ENCODE measurements around the gene PTPN4.
"Not testable (repeated sequence)": the region's sequence is repeated elsewhere in the genome, so short reads cannot be mapped to it uniquely, and the experiment has no call there.

Gene PTPN4

DNA sequence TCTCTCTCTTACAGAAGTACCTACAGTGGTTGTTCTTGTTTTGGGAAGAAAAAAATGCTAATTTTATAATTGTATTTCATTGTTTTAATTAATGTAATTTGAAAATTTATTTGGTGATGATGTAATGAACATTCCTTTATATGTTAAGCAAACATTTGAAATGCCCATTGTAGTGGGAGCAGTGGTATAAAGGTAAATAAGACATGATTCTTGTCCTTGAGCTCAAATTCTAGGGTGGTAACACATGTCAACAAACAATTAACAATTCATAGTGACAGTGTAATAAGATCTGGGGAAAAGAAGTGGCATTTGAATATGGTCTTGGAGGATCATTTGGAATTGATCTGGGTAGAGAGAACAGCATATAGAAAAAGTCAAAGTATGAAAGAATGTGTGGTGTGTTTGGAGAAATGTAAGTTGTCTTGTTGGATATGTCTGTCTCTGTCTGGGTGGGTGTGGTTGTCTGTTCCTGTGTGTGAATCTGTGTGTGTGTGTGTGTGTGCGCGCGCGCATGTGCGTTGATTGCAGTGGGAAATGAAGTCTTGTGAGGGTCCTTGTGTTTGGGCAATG, 5.8 kb downstream of the PTPN4 start:
- no peak for DNase-seq

GRCh38 chr2:119766944-119767343, 7.2 kb downstream of the PTPN4 start:
- no peak for DNase-seq

DNA sequence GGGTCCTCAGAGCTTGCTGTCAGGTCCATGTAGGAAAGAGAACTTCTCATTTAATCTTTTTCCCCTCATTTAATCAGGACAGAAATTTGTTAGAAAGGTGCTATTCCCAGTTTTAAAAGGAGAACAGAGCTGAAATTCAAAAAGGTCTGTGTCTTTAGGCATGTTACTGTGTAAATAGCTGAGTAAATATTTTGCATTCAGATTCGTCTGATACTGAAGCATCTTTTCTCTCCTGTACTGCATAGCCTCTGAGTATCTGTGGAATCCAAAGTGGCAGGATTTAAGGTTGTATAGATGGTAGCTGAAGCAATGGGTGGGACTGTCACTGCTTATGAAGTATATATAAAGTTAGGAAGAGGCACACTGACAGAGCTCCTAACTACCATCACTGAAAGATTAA, 9.0 kb downstream of the PTPN4 start:
- DNase-seq = no peak

- DNase-seq = no peak
Observed at GRCh38 chr2:119769645-119770044, 9.9 kb downstream of the PTPN4 start.

GRCh38 chr2:119771331-119771730, 11.6 kb downstream of the PTPN4 start:
- DNase-seq = no peak

- no peak for DNase-seq
Observed at GRCh38 chr2:119772128-119772527, 12.4 kb downstream of the PTPN4 start.

GRCh38 chr2:119772767-119773166, 13.0 kb downstream of the PTPN4 start:
- no peak for DNase-seq

DNA sequence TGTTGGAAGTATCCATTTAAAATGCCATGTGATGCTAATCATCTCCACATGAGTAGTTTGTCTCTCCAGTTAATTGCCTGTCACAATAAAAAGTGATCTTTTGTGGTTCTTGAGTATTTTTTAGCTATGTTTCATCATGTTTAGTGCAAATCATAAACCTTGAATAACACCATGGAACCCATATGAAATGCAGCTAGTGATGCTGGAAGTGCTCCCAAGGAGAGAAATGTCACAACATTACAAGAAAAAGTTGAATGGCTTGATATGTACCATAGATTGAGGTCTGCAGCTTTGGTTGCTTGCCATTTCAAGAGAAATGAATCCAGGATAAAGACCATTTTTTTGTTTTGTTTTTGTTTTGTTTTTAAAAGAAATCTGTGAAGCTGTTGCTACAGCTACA, 14.3 kb downstream of the PTPN4 start:
- no peak for DNase-seq

DNA sequence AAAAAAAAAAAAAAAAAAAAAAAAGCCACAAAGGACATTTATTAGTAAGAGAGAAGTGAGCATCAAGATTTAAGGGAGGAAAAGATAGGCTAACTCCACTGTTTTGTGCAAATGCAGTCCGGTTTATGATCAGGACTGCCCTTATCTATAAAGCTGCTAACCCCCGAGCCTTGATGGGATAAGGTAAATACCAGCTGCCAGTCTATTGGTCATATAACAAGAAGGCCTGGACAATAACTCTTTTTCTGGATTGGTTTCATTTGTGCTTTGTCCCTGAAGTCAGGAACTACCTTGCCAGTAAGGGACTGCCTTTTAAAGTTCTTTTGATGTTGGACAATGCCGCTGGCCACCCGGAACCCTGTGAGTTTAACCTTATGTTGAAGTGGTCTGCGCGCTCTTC, 15.4 kb downstream of the PTPN4 start:
- DNase-seq = no peak

GRCh38 chr2:119782308-119783027, 22.7 kb downstream of the PTPN4 start:
- DNase-seq = no peak

DNA sequence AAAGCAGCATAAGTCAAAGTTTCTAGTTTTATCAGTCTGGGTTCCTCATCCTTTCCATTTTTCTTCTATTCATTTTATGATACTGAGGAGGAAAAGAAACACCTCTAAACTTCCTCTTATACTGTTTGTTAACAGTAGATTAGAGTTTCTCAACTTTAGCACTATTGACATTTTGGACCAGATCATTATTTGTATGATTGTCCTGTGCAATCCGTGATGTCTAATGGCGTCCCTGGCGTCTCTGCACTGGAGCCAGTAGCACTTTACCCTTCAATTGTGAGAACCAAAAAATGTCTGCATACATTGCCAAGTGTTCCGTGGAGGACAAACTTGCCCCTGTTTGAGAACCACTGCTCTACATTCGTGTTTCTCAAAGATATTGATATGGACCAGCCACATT, 25.2 kb downstream of the PTPN4 start:
- DNase-seq = no peak

- no peak for DNase-seq
Observed at GRCh38 chr2:119786295-119786694, 26.6 kb downstream of the PTPN4 start.

DNA sequence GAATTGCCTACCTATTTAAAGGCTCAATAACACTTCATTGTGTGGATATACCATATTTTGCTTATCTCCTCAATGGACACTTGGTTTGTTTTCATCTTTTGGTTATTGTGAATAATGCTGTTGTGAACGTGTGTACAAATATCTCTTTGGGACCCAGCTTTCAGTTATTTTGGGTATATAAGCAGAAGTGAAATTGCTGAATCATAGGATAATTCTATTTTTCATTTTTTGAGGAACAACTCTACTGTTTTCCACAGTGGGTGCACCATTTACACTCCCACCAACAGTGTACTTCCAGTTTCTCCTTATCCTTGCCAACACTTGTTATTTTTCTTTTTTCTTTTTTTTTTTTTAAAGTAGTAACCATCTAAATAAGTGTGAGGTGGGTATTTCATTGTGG, 29.0 kb downstream of the PTPN4 start:
- DNase-seq = no peak

- DNase-seq = no peak
Observed at GRCh38 chr2:119790466-119790865, 30.7 kb downstream of the PTPN4 start.

DNA sequence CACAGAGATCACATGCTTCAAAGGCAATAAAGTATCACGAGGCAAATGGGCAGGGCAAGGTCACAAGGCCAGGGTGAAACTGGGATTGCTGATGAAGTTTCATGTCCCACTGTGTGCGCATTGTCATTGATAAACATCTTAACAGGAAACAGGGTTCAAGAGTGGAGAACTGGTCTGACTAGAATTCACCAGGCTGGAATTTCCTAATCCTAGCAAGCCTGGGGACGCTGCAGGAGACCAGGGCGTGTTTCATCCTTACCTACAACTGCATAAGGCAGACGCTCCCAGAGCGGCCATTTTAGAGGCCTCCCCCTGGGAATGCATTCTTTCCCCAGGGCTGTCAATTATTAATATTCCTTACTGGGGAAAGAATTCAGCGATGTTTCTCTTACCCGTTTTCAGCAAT, 33.2 kb downstream of the PTPN4 start:
- no peak for DNase-seq

DNA sequence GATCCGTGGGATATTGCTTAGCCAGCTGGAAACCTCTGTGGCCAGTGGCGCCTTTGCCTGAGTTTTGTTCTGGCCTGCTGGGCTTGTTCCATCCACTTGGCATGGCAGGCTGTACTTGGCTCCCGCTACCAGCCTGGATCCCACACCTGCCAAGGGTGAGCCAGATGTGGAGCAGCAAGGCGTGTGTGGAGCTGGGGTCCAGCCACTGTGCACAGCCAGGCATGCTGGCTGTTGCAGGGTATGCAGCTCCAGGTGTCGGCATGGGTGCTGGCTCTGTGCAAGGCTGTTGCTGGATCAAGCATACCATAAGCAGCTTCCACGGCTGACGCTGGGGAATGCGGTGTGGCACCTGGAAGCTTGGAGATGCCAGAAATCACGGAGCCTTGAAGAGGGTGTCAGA, 34.5 kb downstream of the PTPN4 start:
- DNase-seq = no peak

- no peak for DNase-seq
Observed at GRCh38 chr2:119795309-119796303, 35.9 kb downstream of the PTPN4 start.

DNA sequence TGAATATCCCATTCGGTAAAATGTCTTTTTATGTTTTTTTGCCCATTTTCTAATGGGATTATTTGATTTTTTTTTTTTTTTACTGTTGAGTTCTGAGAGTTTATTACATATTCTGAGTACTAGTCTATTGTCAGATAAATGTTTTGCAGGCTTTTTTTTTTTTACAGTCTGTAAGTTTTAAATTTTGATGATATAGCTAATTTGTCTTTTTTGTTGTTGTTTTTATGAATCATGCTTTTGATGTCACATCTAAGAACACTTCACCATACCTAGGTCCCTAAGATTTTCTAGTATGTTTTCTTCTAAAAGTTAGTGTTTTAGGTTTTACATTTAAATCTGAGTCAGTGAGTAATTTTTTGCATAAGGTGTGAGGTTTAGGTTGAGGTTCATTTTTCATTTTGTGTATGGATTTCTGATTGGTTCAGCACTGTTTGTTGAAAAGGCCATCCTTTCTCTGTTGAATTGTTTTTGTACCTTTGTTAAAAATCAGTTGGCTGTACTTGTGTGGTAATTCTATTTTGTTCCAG, 40.7 kb downstream of the PTPN4 start:
- no peak for DNase-seq

DNA sequence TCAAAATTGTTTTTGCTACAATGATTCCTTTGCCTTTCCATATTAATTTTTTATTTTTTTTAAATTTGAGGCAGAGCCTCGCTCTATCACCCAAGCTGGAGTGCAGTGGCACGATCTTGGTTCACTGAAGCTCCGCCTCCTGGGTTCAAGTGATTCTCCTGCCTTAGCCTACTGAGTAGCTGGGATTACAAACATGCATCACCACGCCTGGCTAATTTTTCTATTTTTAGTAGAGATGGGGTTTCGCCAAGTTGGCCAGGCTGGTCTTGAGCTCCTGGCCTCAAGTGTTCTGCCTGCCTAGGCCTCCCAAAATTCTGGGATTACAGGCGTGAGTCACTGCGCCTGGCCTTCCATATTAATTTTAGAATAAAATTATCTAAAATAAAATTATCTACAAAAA, 41.3 kb downstream of the PTPN4 start:
- DNase-seq = no peak

- DNase-seq = not testable (repeated sequence)
Observed at GRCh38 chr2:119801989-119802388, 42.3 kb downstream of the PTPN4 start.

DNA sequence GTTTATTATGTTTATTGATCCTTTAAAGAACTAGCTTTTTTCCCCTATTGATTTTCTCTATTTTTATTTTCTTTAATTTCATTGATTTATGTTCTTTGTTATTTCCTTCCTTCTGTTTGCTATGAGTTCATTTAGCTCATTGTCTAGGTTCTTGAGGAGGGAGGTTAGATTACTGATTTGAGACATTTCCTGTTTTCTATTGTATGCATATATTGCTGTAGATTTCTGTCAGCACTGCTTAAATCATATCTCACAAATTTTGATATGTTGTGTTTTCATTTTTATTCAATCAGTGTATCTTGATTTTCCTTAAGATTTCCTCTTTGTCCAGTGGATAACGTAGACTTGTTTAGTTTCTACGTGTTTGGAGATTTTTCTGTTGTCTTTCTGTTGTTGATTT, 43.4 kb downstream of the PTPN4 start:
- DNase-seq = no peak

DNA sequence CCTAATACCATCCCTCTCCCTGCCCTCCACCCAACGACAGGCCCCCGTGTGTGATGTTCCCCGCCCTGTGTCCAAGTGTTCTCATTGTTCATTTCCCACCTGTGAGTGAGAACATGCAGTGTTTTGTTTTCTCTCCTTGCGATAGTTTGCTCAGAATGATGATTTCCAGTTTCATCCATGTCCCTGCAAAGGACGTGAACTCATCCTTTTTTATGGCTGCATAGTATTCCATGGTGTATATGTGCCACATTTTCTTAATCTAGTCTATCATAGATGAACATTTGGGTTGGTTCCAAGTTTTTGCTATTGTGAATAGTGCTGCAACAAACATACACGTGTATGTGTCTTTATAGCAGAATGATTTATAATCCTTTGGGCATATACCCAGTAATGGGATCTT, 44.7 kb downstream of the PTPN4 start:
- DNase-seq = not testable (repeated sequence)

GRCh38 chr2:119808516-119809147, 48.9 kb downstream of the PTPN4 start:
- no peak for DNase-seq

All from activated naive CD4-positive, alpha-beta T cell treated with anti-CD3 and anti-CD28 coated beads, Interleukin-2, amount 50 U/mL, for 16 hours (primary cell).